Coronary artery (tissue), 2 donors: ENCODE measurements around the gene MREG.

ENCODE experiments used
- DNase-seq: peaks from one replicate; pipeline ENCODE4 v3.0.0-alpha.2; 2017; ENCODE audit warnings: low spot score
- H3K27ac ChIP-seq, 2 donors: fragments of 200-600 bp; sonication (generic); one replicate each; pipeline ENCODE4 v1.5.1; 2016 to 2019
- H3K4me3 ChIP-seq: fragments of 200-600 bp; sonication (generic); 2 replicates; pipeline ENCODE4 v1.5.1; 2016; ENCODE audit warnings: mild to moderate bottlenecking, moderate library complexity
- TF ChIP-seq, protein P1 (sequence below): fragments of 200-600 bp; sonication (generic); IDR thresholded peaks from one replicate; pipeline ENCODE4 v1.5.1; 2019; ENCODE audit warnings: antibody characterized with exemption

The MREG gene

GRCh38 chr2:215895330-215895729 is 118.0 kb downstream of the MREG start:
- no peak overlapping the region for H3K27ac ChIP-seq
- H3K4me3 ChIP-seq = no peak overlapping the region
- TF ChIP-seq, protein P1, sequence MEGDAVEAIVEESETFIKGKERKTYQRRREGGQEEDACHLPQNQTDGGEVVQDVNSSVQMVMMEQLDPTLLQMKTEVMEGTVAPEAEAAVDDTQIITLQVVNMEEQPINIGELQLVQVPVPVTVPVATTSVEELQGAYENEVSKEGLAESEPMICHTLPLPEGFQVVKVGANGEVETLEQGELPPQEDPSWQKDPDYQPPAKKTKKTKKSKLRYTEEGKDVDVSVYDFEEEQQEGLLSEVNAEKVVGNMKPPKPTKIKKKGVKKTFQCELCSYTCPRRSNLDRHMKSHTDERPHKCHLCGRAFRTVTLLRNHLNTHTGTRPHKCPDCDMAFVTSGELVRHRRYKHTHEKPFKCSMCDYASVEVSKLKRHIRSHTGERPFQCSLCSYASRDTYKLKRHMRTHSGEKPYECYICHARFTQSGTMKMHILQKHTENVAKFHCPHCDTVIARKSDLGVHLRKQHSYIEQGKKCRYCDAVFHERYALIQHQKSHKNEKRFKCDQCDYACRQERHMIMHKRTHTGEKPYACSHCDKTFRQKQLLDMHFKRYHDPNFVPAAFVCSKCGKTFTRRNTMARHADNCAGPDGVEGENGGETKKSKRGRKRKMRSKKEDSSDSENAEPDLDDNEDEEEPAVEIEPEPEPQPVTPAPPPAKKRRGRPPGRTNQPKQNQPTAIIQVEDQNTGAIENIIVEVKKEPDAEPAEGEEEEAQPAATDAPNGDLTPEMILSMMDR = no peak
- DNase-seq = no peak
